Raji (cell line): ENCODE data around the gene ITGB4.

Source experiments
- POLR2A ChIP-seq: IDR thresholded peaks from 2 replicates; pipeline ENCODE4 v1.6.1; 2011; ENCODE audit warnings: low read depth, low read length, control low read depth; ENCODE audit not compliant: insufficient read depth

Gene ITGB4

DNA sequence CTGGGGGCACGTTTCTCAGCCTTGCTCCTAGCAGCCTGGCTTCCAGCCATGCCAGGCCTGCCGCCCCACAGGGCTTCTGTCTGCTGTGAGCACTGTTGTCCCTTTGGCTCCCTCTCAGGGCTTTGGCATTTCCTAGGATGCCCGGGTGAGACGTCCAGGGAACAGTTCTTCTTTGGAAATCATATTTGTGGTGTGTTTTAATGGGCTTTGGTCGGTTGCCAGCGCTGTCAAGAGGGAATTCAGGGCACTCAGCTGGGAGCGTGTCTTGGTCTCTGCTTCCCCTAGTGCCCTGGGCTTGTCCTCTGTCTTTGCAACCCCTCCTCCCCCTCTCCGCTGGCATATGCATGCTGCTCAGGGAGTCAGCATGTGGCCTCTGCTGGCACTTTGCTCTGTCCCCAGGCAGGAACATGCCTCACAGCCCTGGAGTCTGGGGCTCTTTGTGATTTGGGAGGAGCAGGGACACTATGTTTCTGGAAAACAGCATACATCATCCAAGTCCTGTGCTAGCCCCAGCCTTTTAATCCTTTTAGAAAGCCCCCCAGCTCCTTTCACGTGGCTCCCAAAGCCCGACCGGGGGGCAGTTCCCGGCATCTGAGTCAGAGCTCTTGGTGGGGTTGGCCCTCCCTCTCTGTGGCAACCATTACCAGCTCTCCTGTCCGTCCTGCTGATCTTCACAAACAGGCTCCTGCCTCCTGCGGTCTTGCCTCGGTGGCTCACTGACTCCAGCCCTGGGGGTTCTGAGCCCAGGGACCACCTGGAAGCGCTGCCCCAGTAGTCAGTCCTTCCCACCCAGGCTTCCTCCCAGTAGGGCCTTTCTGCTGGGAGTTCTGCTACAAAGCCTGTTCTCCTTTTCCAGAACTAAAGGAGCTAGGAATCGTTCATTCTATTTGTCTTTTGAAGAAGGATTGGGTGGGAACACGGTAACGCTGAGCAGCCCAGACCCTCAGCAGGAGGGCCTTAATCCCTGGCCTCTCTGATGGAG lies 27.5 kb upstream of the ITGB4 start:
- no peak for TF ChIP-seq POLR2A

GRCh38 chr17:75694536-75694935 lies 26.7 kb upstream of the ITGB4 start:
- no peak for TF ChIP-seq POLR2A

- TF ChIP-seq POLR2A, result no peak
These were observed 26.0 kb upstream of the ITGB4 start for GRCh38 chr17:75695141-75695829.

- no peak for TF ChIP-seq POLR2A
These were observed 25.4 kb upstream of the ITGB4 start for GRCh38 chr17:75695830-75696271.

GRCh38 chr17:75697651-75698291 lies 23.5 kb upstream of the ITGB4 start:
- no peak for TF ChIP-seq POLR2A

DNA sequence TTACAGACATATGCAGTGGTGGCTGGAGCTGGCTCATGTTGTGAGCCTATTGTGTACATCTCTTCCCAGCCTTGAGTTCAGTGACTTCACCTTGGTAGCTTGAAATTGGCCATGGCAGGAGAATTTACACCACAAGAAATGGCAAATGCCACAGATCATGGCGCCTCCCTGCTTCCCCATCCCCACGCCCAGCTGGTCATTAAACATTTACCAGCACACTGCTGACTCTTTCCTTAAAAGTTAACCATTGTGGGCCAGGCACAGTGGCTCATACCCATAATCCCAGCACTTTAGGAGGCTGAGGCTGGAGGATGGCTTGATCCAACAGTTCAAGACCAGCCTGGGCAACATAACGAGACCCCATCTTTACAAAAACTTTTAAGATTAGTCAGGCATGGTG lies 22.6 kb upstream of the ITGB4 start:
- TF ChIP-seq POLR2A, result no peak

GRCh38 chr17:75701288-75701687 lies 20.0 kb upstream of the ITGB4 start:
- TF ChIP-seq POLR2A, result no peak

DNA sequence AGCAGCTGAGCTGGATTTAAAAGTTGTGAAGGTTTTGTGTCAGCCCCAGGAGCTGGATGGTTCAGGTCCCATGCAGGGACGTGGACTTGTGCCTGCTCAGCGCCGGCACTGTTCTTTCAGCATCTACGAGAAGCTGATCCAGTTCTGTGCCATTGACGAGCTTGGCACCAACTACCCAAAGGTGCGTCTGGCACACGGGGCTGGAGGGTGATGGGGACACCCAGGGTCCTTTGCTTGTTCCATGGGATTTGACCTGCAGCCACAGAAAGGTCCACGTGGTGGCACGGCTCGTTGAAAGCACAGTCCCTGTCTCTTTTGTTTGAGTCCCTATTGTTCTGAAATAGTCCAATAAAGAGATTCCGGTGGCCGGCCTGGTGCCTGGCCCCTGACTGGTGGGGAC lies 18.1 kb upstream of the ITGB4 start:
- TF ChIP-seq POLR2A, result no peak

- no peak for TF ChIP-seq POLR2A
These were observed 17.7 kb upstream of the ITGB4 start for GRCh38 chr17:75703591-75703990.

- no peak for TF ChIP-seq POLR2A
These were observed 16.0 kb upstream of the ITGB4 start for GRCh38 chr17:75704963-75705875.

DNA sequence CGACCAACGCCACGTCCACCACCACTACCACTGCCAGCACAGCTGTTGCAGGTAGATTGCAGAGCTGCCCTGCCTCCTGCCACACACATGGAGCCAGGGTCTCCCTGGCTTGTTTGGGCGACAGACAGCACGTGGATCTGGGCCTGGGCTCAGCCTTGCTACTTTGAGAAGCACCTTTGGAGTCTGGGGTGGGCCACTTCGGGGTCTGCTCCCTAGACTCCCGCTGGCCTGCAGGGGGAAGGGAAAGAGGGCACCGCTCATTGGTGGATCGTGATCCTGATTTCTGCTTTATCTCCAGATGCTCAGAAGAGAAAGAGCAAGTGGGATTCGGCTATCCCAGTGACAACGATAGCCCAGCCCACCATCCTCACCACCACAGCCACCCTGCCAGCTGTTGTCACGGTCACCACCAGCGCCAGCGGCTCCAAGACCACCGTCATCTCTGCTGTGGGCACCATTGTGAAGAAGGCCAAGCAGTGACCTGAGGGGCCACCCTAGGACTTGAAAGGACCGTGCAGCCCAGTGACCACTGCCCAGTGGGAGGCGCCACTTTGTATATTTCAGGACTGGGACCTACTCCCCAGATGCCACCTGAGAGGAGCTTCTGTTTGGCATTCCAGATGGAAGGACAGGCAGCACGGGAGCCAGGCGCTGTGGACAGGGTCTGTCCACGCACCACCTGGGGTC lies 15.1 kb upstream of the ITGB4 start:
- no peak for TF ChIP-seq POLR2A

- TF ChIP-seq POLR2A, result no peak
These were observed 14.1 kb upstream of the ITGB4 start for GRCh38 chr17:75707079-75707571.

- TF ChIP-seq POLR2A, result no peak
These were observed 8.8 kb upstream of the ITGB4 start for GRCh38 chr17:75712446-75712845.

DNA sequence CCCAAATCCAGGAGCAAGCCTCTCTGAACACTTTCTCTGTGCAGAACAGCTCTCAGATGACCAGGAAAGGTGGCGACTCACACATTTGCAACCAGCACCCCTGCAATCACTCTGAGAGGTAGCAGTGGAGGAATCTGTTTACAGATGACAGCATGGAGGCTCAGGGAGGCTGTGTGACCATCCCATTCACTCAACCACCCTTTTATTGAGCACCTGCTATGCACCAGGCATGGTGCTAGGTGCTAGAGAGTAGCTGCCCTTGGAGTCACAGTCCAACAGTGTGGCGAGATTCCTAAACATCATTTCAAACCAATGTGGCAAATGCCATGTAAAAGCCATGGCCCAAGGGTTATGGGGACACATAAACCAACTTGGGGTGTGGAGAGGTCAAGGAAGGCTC lies 1.5 kb upstream of the ITGB4 start:
- no peak for TF ChIP-seq POLR2A

- no peak for TF ChIP-seq POLR2A
These were observed 278 bp downstream of the ITGB4 start for GRCh38 chr17:75721463-75722011.
